ENCODE measurements around the gene GALNT14.

- TF ChIP-seq, protein P1, sequence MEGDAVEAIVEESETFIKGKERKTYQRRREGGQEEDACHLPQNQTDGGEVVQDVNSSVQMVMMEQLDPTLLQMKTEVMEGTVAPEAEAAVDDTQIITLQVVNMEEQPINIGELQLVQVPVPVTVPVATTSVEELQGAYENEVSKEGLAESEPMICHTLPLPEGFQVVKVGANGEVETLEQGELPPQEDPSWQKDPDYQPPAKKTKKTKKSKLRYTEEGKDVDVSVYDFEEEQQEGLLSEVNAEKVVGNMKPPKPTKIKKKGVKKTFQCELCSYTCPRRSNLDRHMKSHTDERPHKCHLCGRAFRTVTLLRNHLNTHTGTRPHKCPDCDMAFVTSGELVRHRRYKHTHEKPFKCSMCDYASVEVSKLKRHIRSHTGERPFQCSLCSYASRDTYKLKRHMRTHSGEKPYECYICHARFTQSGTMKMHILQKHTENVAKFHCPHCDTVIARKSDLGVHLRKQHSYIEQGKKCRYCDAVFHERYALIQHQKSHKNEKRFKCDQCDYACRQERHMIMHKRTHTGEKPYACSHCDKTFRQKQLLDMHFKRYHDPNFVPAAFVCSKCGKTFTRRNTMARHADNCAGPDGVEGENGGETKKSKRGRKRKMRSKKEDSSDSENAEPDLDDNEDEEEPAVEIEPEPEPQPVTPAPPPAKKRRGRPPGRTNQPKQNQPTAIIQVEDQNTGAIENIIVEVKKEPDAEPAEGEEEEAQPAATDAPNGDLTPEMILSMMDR (tag by site-specific recombination; IDR thresholded peaks at IDR 0.05) = no peak
- TF ChIP-seq, protein P2, sequence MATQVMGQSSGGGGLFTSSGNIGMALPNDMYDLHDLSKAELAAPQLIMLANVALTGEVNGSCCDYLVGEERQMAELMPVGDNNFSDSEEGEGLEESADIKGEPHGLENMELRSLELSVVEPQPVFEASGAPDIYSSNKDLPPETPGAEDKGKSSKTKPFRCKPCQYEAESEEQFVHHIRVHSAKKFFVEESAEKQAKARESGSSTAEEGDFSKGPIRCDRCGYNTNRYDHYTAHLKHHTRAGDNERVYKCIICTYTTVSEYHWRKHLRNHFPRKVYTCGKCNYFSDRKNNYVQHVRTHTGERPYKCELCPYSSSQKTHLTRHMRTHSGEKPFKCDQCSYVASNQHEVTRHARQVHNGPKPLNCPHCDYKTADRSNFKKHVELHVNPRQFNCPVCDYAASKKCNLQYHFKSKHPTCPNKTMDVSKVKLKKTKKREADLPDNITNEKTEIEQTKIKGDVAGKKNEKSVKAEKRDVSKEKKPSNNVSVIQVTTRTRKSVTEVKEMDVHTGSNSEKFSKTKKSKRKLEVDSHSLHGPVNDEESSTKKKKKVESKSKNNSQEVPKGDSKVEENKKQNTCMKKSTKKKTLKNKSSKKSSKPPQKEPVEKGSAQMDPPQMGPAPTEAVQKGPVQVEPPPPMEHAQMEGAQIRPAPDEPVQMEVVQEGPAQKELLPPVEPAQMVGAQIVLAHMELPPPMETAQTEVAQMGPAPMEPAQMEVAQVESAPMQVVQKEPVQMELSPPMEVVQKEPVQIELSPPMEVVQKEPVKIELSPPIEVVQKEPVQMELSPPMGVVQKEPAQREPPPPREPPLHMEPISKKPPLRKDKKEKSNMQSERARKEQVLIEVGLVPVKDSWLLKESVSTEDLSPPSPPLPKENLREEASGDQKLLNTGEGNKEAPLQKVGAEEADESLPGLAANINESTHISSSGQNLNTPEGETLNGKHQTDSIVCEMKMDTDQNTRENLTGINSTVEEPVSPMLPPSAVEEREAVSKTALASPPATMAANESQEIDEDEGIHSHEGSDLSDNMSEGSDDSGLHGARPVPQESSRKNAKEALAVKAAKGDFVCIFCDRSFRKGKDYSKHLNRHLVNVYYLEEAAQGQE (tag by site-specific recombination; IDR thresholded peaks at IDR 0.05) = no peak
- TF ChIP-seq ZNF561 (tag by site-specific recombination; IDR thresholded peaks at IDR 0.05; ENCODE audit: borderline replicate concordance) = no peak
- TF ChIP-seq ATF2 (tag by site-specific recombination; IDR thresholded peaks at IDR 0.05; ENCODE audit: low read depth) = no peak
- no peak for TF ChIP-seq ZNF76 (tag by site-specific recombination; IDR thresholded peaks at IDR 0.05; ENCODE audit: borderline replicate concordance, low read depth)
- no peak for TF ChIP-seq ZNF37A (tag by site-specific recombination; IDR thresholded peaks at IDR 0.05)
- TF ChIP-seq SALL2 (tag by site-specific recombination; IDR thresholded peaks at IDR 0.05; ENCODE audit: borderline replicate concordance) = no peak
- no peak for TF ChIP-seq PBX3 (CRISPR knock-in tag; IDR thresholded peaks at IDR 0.05)
- TF ChIP-seq ZBTB8A (tag by site-specific recombination; IDR thresholded peaks at IDR 0.05) = no peak
- TF ChIP-seq ZNF138 (tag by site-specific recombination; IDR thresholded peaks at IDR 0.05; ENCODE audit: borderline replicate concordance) = no peak
- no peak for TF ChIP-seq ZBTB7A (tag by site-specific recombination; IDR thresholded peaks at IDR 0.05; ENCODE audit: low read depth)
Measured at GRCh38 chr2:30883822-30884221, 254.4 kb downstream of the GALNT14 start.
